ENCODE results near the gene ETFDH. TPM values are rescaled to one million over a fixed set of nuclear protein-coding genes. Genes with fewer than 3 reads are reported as not detected.
A peak's percentile ranks its signal among the peaks of the same experiment; 100 is the strongest.
"Not testable (repeated sequence)": the region's sequence is repeated elsewhere in the genome, so short reads cannot be mapped to it uniquely, and the experiment has no call there.

ETFDH gene
- total RNA-seq, 1 donor from 2014 or later, result 30.4 TPM

- no peak for ATAC-seq
Observed at GRCh38 chr4:158681629-158682028, 9.5 kb downstream of the ETFDH start.

DNA sequence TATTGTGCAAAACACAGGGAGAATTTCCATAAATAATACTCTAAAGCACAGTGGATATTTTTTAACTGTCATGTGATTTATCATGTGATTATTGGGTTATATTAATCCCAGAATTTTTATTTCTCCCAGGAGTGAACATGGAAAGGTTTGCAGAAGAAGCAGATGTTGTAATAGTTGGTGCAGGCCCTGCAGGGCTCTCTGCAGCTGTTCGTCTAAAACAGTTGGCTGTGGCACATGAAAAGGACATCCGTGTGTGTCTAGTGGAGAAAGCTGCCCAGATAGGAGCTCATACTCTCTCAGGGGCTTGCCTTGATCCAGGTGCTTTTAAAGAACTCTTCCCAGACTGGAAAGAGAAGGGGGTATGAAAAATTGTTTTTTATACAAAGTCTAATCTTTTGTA lies 10.0 kb downstream of the ETFDH start:
- ATAC-seq, result no peak

DNA sequence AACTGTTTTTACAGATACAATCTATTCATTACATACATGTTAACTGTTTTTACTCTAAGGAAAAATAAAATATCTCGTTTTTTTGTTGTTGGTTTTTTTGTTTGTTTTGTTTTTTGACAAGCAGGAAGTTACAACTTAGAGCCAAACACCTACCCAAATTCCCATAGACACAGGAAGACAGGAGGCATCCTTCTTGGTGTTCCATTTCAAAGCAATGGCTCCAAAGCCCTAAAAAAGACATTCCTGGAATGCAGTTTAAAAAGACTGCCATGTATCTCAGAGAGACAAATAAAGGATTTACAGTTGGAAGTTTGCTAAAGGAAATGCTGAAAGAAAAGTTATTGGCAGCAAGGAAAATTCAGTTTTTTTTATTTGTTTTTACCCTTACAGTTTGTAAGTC lies 16.7 kb downstream of the ETFDH start:
- no peak for ATAC-seq

GRCh38 chr4:158704274-158704673 lies 32.2 kb downstream of the ETFDH start:
- no peak for ATAC-seq

DNA sequence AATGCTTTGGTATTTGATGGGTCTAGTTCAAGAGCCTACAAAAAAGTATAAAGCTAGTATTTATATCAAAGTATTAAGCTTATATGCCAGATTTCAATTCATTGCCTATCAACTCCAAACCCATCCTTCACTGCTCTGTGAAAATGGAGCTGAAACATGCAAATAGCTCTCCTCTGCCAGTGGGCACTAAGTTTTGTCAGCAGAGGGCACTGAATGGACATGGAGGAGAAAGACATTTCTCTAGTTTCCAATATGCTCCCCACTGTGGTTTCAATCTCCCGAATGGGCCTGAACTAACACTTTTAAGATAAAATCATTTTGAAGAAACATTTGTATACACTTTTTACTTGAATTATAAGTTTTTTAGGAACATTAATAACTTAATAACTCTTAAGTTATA lies 38.7 kb downstream of the ETFDH start:
- no peak for ATAC-seq

GRCh38 chr4:158712622-158713021 lies 40.5 kb downstream of the ETFDH start:
- ATAC-seq, result not testable (repeated sequence)

DNA sequence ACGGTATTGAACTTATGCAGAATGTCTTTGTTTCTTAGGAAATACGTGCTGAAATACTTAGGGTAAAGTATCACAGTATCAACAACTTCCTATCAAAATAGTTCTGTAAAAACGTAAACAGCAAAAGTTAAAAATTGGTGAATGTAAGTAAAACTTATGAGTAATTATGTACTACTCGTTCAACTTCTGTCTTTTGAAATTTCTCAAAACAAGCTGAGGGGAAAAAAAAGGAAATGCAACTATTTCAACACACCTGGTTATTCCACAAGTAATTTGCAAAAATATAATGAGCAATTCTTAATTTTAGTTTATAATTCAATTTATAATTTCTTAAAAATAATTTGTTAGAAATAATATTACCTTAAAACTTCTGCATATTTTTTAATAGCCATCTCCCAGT lies 42.8 kb downstream of the ETFDH start:
- ATAC-seq, result no peak

DNA sequence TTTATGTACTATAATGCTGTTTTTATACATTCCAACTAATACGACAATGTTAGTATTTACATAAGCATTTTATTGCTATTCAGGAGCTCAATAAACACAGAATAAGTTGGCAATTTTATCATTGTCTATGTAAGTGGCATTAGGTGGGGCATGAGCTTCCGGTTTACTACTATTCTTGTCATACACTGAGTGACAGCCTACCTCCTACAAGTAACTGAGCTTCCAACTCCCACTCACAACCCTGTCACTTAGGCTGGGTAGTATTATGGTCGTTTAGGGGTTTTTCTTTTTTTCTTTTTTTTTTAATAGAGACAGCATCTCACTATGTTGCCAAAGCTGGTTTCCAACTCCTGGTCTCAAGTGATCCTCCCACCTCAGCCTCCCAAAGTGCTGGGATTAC lies 43.7 kb downstream of the ETFDH start:
- ATAC-seq, result no peak

DNA sequence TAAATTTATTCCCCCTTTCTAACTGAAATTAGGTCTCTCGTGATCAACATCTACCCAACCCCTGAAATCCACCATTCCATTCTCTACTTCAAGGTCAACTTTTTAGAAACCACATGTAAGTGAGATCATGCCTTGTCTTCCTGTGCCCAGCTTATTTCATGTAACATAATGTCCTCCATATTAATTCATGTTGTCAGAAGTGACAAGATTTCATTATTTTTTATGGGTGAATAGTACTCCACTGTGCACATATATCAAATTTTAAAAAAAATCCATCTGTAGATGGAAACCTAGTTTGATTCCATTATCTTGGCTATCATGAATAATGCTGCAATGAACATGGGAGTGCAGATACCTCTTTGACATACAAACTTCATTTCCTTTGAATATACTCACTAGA lies 49.6 kb downstream of the ETFDH start:
- ATAC-seq, result no peak

- ATAC-seq, result no peak
Observed at GRCh38 chr4:158722291-158722916, 50.3 kb downstream of the ETFDH start.

DNA sequence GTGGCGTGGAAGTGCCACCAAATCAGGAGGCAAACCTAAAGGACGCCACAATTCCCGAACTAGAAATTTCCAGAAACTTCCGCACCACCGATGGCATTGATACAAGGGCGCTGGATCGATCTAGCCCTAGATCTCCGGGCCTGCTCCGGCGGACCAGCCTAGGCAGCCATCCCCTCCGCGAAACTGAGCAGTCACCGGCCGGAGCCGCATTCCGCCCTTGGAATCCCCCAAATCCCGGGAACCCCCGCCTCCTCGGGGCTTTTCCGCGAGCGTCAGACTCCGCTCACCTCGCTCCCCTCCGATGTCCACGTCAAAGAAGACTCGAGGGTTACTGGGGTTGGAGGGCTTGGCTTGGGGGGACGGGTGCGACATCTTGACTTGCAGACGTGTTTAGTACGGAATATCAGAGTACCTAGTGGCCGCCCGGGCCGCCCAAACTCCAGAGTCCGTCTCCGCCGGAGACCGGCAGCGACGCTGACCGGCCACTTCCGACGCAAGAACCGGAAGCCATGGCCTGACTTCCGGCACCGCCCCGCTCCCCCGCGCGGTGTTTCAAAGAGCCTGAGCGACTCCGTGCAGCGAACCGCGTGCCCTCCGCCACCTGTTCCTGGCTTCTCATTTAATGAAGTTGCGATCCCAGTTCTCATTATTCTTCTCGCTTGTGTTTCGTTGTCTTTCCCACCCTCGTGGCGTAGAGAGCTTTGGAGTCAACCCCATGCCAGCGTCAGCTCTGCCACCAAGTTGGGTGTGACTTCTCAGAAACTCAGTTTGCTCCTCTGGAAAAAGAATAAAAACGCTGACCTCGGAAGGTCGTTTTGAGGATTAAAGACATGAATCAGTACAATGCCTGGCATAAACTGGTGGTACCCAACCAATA lies 51.1 kb downstream of the ETFDH start, which contains the start of gene PPID:
Gene PPID, minus strand, starts transcription at position 480 of the 877 bp plus-strand sequence. Its CDS starts 108 bp downstream, at position 372.
- peak; percentile 97 for ATAC-seq

GRCh38 chr4:158724637-158725036 lies 52.5 kb downstream of the ETFDH start:
- ATAC-seq, result no peak

DNA sequence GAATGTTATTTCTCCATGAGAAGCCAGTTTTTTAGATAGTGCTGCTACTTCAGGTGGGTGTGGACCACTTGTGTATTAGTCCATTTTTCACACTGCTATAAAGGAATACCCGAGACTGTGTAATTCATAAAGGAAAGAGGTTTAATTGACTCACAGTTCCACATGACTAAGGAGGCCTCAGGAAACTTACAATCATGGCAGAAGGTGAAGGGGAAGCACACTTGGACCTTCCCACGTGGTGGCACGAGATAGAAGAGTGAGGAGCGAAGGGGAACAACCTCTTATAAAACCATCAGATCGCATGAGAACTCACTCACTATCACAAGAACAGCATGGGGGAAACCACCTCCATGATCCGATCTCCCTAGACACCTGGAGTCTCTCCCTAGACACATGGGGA lies 54.5 kb downstream of the ETFDH start:
- ATAC-seq, result no peak

GRCh38 chr4:158728236-158728635 lies 56.1 kb downstream of the ETFDH start:
- ATAC-seq, result no peak

- ATAC-seq, result peak; percentile 81
Observed at GRCh38 chr4:158729716-158730559, 57.8 kb downstream of the ETFDH start.

DNA sequence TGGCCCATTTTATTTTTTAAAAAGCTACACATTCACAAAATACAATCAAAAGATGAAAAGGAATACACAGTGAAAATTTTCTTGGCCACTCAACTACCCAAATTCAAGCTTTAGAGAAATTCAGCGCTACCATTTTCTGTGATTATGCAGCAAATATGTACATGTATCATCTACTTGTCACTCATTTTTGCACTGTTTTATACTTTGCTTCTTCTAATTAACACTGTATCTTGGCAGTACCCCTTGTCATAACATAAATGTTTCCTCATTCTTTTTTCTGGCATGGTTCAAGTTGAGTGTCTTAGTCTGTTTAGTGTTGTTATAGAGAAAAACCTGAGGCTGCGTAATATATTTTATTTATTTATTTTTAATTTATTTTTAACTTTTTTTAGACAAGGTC lies 66.8 kb downstream of the ETFDH start:
- ATAC-seq, result no peak

GRCh38 chr4:158739600-158739999 lies 67.5 kb downstream of the ETFDH start:
- ATAC-seq, result no peak

DNA sequence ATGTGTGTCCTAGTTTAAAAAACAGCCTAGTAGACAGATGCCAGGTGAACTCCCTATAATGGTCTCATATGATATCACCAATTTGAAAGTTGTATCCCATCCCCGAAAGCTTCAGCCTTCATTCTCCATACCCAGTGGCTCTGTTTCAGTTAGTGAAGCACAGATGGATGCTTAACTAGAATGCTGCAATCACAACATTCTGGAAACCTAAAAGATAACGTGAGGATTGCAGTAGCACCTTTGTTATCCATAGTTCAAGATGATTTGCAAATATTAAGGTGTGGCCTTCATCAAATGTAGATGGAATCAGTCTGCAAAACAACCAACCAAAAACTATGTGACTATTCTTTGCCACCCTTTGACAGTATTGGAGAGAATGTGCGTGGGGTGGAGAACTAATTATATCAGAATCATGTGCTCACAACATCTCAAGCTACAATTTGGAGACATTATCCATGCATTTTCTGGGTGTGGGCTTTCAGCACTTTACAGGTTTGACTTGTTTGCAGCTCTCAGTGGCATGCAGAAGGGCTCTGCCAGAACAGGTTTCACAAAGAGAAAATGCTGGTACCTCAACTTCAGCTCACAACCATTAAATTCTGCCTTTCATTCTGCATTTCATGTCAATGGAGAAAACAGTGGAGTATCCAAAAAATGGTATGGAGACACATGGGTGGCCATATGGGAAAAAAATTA lies 69.4 kb downstream of the ETFDH start:
- peak; percentile 80 for ATAC-seq

DNA sequence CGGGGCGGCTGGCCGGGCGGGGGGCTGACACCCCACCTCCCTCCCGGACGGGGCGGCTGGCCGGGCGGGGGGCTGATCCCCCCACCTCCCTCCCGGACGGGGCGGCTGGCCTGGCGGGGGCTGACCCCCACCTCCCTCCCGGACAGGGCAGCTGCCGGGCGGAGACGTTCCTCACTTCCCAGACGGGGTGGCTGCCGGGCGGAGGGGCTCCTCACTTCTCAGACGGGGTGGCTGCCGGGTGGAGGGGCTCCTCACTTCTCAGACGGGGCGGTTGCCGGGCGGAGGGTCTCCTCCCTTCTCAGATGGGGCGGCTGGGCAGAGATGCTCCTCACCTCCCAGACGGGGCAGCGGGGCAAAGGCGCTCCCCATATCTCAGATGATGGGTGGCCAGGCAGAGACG lies 74.4 kb downstream of the ETFDH start:
- not testable (repeated sequence) for ATAC-seq

- no peak for ATAC-seq
Observed at GRCh38 chr4:158750379-158750778, 78.3 kb downstream of the ETFDH start.

DNA sequence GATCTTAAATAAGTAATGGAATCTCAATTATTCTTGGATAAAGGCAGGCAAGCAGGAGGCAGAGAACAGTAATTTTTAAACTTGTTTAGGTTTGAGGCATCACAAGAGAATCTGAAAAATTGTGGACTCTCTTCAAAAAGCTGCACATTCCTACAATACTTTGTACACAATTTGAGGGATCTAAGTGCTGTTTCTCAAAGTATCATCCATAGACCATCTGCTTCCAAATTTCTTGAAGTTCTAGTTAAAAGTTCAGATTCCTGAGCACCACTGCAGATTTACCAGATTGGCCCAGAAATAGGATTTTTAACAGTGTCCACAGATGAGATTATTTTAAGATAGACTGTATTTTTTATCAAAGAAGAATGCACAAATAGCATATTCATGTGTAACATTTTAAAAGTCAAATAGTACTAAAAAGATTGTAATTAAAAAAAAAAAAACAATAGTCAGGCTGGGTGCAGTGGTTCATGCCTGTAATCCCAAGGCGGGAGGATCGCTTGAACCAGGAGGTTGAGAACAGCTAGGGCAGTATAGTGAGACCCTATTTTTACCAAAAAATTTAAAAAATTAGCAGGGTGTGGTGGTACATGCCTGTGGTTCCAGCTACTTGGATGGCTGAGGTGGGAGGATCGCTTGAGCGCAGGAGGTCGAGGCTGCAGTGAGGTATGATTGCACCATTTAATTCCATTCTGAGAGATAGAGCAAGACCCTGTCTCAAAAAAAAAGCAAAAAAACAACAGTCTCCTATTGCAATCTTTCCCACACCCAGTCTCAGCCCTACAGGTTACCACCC lies 82.5 kb downstream of the ETFDH start:
- no peak for ATAC-seq

DNA sequence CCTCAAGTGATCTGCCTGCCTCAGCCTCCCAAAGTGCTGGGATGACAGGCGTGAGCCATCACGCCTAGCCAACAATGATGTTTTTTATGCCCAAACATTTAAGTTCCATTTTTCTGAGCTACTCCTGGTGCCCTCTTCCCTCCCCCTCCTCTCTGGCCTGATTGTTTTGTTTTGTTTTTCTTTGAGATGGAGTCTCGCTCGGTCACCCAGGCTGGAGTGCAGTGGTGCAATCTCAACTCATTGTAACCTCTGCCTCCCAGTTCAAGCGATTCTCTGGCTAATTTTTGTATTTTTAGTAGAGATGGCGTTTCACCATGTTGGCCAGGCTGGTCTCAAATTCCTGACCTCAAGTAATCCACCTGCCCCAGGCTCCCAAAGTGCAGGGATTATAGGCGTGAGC lies 83.7 kb downstream of the ETFDH start:
- not testable (repeated sequence) for ATAC-seq

Measured in esophagus mucosa (tissue), 1 donor.